NT2/D1 (cell line): ENCODE measurements around the gene PBXIP1.

Experiments
- DNase-seq: peaks from one replicate; pipeline ENCODE4 v3.0.0-alpha.2; 2011; ENCODE audit warnings: low read depth, low spot score
- H3K27me3 ChIP-seq: 2 replicates; pipeline ENCODE4 v1.6.0; 2011; ENCODE audit warnings: mild to moderate bottlenecking; ENCODE audit not compliant: insufficient read length, insufficient read depth
- H3K36me3 ChIP-seq: 2 replicates; pipeline ENCODE4 v1.6.1; 2011; ENCODE audit warnings: mild to moderate bottlenecking, low read length, mixed read lengths; ENCODE audit not compliant: insufficient read depth, insufficient read length
- H3K4me1 ChIP-seq: 2 replicates; pipeline ENCODE4 v1.5.1; 2011; ENCODE audit not compliant: insufficient read depth, insufficient read length
- H3K4me3 ChIP-seq: 2 replicates; pipeline ENCODE4 v1.5.1; 2011; ENCODE audit warnings: low read depth; ENCODE audit not compliant: insufficient read length
- H3K9ac ChIP-seq: 2 replicates; pipeline ENCODE4 v1.6.0; 2011; ENCODE audit warnings: low read depth; ENCODE audit not compliant: insufficient read length
- H3K9me3 ChIP-seq: 2 replicates; pipeline ENCODE4 v1.5.1; 2011; ENCODE audit warnings: mild to moderate bottlenecking, low read length; ENCODE audit not compliant: insufficient read depth
- SUZ12 ChIP-seq: IDR thresholded peaks from 2 replicates; pipeline ENCODE4 v1.6.1; 2011; ENCODE audit not compliant: insufficient read length, insufficient read depth; ENCODE audit errors: extremely low read depth
- YY1 ChIP-seq: IDR thresholded peaks from 2 replicates; pipeline ENCODE4 v1.6.1; 2011; ENCODE audit not compliant: insufficient read length, insufficient read depth
- ZNF274 ChIP-seq: IDR thresholded peaks from 2 replicates; pipeline ENCODE4 v1.6.1; 2011; ENCODE audit warnings: mild to moderate bottlenecking, low read depth, low read length

PBXIP1 gene

GRCh38 chr1:154970631-154971340, 14.9 kb upstream of the PBXIP1 start, which contains the start of gene SHC1:
Gene SHC1 (minus strand): TSS chr1:154970747. CDS start chr1:154970526, 221 bp downstream.
- TF ChIP-seq SUZ12, result no peak
- TF ChIP-seq ZNF274, result no peak
- no peak for TF ChIP-seq YY1
- Histone ChIP-seq H3K4me3 (peak within 1 kb of the TSS; percentile 77), H3K4me1 (peaks cover 20% of the 10 kb centered on the region), H3K9ac (peak within 1 kb of the TSS; percentile 98), H3K27me3 (no peaks in the 10 kb centered on the region), H3K36me3 (peaks cover 38% of the 10 kb centered on the region), H3K9me3 (no peaks in the 10 kb centered on the region)
- DNase-seq, result peak; percentile 96

DNA sequence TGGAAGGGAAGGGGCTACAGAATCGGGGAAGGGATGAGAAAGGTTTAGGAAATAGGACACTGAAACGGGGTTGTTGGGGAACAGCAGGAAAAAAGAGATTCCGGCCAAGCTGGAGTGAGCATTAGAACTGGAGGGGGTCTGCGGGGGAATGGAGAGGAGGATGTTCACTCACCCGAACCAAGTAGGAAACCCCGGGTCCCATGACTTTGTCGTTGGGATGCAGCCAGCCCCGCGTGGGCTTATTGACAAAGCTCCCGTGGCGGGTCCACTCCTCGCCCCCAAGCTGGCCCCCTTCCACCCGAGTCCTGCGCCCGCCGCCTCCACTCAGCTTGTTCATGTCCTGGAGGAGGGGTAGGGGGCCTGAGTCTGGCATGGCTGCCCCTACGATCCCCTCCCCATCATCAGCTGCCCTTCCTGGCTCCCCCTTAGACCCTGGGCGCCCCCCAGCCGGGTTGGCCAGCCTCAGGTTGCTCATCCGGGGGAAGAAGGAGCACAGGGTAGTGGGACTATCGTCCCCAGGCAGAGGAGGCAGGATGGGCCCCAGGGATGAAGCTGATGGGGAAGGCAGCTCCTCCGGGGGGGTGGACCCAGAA, 14.1 kb upstream of the PBXIP1 start:
- Histone ChIP-seq H3K4me3 (peak overlapping the region; percentile 77), H3K4me1 (peaks cover 20% of the 10 kb centered on the region), H3K9ac (peak overlapping the region; percentile 98), H3K9me3 (no peaks in the 10 kb centered on the region), H3K36me3 (peaks cover 46% of the 10 kb centered on the region), H3K27me3 (no peaks in the 10 kb centered on the region)
- no peak for DNase-seq
- TF ChIP-seq SUZ12 (no peak), YY1 (no peak), ZNF274 (no peak)

- Histone ChIP-seq H3K9ac (peak overlapping the region; percentile 98), H3K36me3 (peaks cover 53% of the 10 kb centered on the region), H3K4me3 (peak overlapping the region; percentile 77), H3K4me1 (peaks cover 20% of the 10 kb centered on the region), H3K27me3 (no peaks in the 10 kb centered on the region), H3K9me3 (no peaks in the 10 kb centered on the region)
- DNase-seq, result no peak
- TF ChIP-seq ZNF274 (no peak), SUZ12 (no peak), YY1 (no peak)
These were observed 13.3 kb upstream of the PBXIP1 start for GRCh38 chr1:154969246-154969645.

DNA sequence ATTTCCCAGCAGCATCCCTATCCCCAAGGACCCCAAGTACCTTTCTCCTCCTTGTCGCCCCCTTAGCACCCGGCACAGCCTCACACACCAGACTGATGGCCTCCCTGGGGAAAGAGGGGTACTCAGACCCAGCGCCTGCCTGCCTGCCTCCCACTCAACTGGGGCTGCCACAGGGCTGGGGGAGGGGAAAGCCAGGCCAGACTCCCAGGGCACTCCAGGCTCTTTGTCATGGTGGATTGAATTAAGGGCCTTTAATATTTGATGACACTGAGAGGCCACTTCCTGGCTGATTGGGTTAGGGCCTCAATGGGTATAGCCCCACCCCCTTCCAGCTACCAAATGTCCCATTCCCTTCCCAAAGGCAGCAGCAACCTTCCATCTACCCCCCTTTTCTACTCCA, 12.8 kb upstream of the PBXIP1 start:
- Histone ChIP-seq H3K4me1 (peaks cover 20% of the 10 kb centered on the region), H3K9ac (peak overlapping the region; percentile 98), H3K36me3 (peaks cover 58% of the 10 kb centered on the region), H3K4me3 (peak overlapping the region; percentile 77), H3K9me3 (no peaks in the 10 kb centered on the region), H3K27me3 (no peaks in the 10 kb centered on the region)
- DNase-seq, result no peak
- TF ChIP-seq SUZ12 (no peak), YY1 (no peak), ZNF274 (no peak)

DNA sequence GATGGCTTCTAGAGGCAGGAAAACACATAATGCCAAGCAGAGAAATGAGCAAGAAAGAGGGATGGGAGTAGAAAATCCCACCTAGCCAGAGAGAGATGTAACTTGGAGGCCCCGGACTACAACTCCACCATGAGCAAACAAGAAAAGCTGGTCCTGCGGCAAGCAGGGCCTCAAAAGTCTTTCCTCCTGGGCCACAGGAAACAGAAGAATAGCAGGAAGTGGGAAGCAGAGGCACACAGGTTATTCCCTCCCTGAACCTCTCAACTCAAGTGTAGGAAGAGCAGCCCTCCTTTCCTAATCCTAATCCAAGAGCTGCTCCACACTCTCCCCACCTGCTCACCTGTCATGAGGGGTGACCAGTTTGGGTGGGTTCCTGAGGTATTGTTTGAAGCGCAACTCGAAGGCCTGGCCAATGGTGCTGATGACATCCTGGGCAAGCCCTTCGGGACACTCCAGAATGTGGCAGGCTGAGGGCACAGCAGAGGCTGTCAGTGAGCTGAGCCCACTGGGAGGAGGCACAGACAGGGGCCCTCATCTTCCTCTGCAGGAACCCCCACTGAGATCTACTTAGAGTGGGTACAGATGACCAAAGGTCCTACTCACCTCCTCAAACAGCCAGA, 11.5 kb upstream of the PBXIP1 start:
- Histone ChIP-seq H3K4me3 (no peak overlapping the region), H3K36me3 (peaks cover 71% of the 10 kb centered on the region), H3K4me1 (peaks cover 22% of the 10 kb centered on the region), H3K9me3 (no peaks in the 10 kb centered on the region), H3K27me3 (no peaks in the 10 kb centered on the region), H3K9ac (no peak overlapping the region)
- TF ChIP-seq SUZ12 (no peak), YY1 (no peak), ZNF274 (no peak)
- DNase-seq, result no peak

DNA sequence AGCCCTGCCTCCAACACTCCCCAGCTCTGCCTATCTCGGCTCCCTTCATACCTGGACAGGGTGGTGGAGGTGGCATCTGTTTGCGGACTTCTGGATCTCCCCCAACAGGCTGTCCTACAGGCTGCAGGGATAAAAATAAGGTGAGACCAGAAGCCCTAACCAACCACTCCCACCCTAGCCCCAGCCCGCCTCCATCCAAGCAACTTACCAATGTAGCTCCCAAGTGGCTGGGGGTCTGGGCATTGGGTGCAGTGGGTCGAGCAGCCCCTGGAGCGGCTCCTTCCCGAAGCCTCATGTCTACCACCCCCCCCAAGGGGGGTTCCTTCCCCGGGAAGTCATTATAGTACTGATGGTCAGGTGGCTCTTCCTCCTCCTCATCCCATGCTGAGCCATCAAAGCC, 10.2 kb upstream of the PBXIP1 start:
- TF ChIP-seq SUZ12 (no peak), YY1 (no peak), ZNF274 (no peak)
- no peak for DNase-seq
- no peaks in the 10 kb centered on the region for H3K9me3 ChIP-seq
- H3K4me3 ChIP-seq, result no peak overlapping the region
- no peaks in the 10 kb centered on the region for H3K27me3 ChIP-seq
- H3K36me3 ChIP-seq, result peaks cover 75% of the 10 kb centered on the region
- H3K9ac ChIP-seq, result no peak overlapping the region
- H3K4me1 ChIP-seq, result peaks cover 16% of the 10 kb centered on the region

DNA sequence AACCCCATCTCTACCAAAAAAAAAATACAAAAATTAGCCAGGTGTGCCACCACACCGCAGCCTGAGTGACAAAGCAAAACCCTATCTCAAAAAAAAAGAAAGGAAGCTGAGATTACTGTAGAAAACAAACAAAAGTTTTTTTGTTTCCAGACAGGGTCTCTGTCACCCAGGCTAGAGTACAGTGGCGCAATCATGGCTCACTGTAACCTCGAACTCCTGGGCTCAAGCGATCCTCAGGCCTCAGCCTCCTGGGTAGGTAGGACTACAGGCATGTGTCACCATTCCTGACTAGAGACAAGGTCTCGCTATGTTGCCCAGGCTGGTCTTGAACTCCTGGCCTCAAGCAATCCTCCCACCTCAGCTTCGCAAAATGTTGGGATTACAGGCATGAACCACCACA, 8.5 kb upstream of the PBXIP1 start:
- Histone ChIP-seq H3K36me3 (peaks cover 85% of the 10 kb centered on the region), H3K27me3 (no peaks in the 10 kb centered on the region), H3K9ac (no peak overlapping the region), H3K9me3 (no peaks in the 10 kb centered on the region; the same call in 1 of the 2 replicates), H3K4me3 (no peak overlapping the region), H3K4me1 (peaks cover 15% of the 10 kb centered on the region)
- no peak for DNase-seq
- TF ChIP-seq SUZ12 (no peak), YY1 (no peak), ZNF274 (no peak)
